ENCODE data around the gene DNAJC15. TPM values are rescaled to one million over a fixed set of nuclear protein-coding genes. Genes with fewer than 3 reads are reported as not detected.

The DNAJC15 gene
- total RNA-seq, 4 donors from 2014 or later, result 1.6 to 8.4 (median 4.1) TPM

DNA sequence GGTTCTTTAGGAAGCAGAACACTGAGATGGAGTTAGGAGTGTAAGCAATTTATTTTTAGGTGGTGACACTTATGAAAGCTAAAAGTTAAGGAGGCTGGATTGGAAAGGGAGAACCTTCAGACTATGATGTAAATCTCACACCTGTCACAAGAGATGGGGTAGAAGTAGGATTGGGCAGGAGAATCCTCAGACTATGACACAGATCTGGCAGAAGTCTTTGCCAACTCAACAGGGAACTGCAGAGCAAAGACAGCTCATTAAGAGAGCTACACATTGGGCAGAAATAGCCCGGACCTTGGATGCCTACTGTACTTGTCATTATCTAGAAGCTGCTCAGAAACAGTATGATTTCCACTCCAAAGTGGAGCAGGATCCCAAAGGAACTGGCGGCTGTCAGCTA, 134.4 kb downstream of the DNAJC15 start:
- intact Hi-C loops (cut with DNase I; ENCODE audit: low total_unique reads), result no loop called here
- H3K4me3 ChIP-seq (ENCODE audit: low read depth, poor library complexity, severe bottlenecking), result no peak overlapping the region
- 60 to 88% methylated on average over 2 of the region's 2 CpGs for WGBS, 2 donors
- TF ChIP-seq, protein P1, sequence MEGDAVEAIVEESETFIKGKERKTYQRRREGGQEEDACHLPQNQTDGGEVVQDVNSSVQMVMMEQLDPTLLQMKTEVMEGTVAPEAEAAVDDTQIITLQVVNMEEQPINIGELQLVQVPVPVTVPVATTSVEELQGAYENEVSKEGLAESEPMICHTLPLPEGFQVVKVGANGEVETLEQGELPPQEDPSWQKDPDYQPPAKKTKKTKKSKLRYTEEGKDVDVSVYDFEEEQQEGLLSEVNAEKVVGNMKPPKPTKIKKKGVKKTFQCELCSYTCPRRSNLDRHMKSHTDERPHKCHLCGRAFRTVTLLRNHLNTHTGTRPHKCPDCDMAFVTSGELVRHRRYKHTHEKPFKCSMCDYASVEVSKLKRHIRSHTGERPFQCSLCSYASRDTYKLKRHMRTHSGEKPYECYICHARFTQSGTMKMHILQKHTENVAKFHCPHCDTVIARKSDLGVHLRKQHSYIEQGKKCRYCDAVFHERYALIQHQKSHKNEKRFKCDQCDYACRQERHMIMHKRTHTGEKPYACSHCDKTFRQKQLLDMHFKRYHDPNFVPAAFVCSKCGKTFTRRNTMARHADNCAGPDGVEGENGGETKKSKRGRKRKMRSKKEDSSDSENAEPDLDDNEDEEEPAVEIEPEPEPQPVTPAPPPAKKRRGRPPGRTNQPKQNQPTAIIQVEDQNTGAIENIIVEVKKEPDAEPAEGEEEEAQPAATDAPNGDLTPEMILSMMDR (IDR thresholded peaks at IDR 0.05), result no peak
- TF ChIP-seq POLR2A (IDR thresholded peaks at IDR 0.05), result no peak
- DNase-seq (ENCODE audit: low spot score in 2 of 2), result peak in 1 of 2 donors; percentile 42

GRCh38 chr13:43158516-43158915, 135.1 kb downstream of the DNAJC15 start:
- intact Hi-C loops (cut with DNase I; ENCODE audit: low total_unique reads), result no loop called here
- TF ChIP-seq, protein P1 (IDR thresholded peaks at IDR 0.05), result no peak
- TF ChIP-seq POLR2A (IDR thresholded peaks at IDR 0.05), result no peak

DNA sequence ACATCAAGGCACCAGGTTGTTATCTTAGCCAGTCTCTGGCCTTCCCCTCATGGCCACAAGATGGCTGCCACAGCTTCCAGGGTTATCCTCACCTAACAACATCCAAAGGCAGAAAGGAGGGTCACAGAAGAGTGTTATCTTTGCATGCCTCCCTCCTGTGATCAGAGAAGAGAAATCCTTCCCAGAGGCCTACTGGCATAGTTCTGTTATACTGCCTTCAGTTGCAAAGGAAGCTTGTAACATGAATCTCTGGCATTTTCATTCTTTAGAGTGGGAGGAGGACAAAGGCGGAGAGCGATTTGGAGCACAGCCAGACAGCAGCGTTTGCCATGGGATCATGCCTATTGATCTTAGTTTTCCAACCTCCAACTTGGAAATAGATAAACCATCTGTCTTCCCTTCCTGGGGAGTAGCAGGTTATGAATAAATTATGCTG, 135.7 kb downstream of the DNAJC15 start:
- no peak overlapping the region for H3K4me3 ChIP-seq (ENCODE audit: low read depth, poor library complexity, severe bottlenecking)
- intact Hi-C loops (cut with DNase I; ENCODE audit: low total_unique reads), result no loop called here
- no peak for DNase-seq (ENCODE audit: low spot score in 2 of 2)
- TF ChIP-seq, protein P1 (IDR thresholded peaks at IDR 0.05), result no peak
- TF ChIP-seq POLR2A (IDR thresholded peaks at IDR 0.05), result no peak
- WGBS, 2 donors, result 28 to 42% methylated on average over 3 of the region's 3 CpGs

More at GRCh38 chr13:43158516-43158915, 135.1 kb downstream of the DNAJC15 start:
- no peak overlapping the region for H3K4me3 ChIP-seq (ENCODE audit: low read depth, poor library complexity, severe bottlenecking)
- WGBS, 2 donors, result 92 to 95% methylated on average over 3 of the region's 3 CpGs
- no peak for DNase-seq (ENCODE audit: low spot score in 2 of 2)

Other genes with a start within 250 kb of the DNAJC15 start
- gene FAM216B, start 242.0 kb upstream of the DNAJC15 start, total RNA-seq, result not detected
- gene EPSTI1, start 31.3 kb upstream of the DNAJC15 start, total RNA-seq, result 1 to 10 TPM in 1 of 4 donors, under 1 TPM in 2, not detected in 1; 0.79 to 4.8 (median 0.91) TPM

All from lower leg skin (tissue), 4 donors.